NB4 (cell line): Measurements from ENCODE around the gene ZNF780A.
A peak's percentile ranks its signal among the peaks of the same experiment; 100 is the strongest.
"Not testable (repeated sequence)": the region's sequence is repeated elsewhere in the genome, so short reads cannot be mapped to it uniquely, and the experiment has no call there.

ENCODE experiments used
- DNase-seq: peaks from one replicate; pipeline ENCODE4 v3.0.0; 2010; ENCODE audit warnings: low read depth
- H3K4me3 ChIP-seq: one replicate; pipeline ENCODE4 v1.5.1; 2011; ENCODE audit warnings: mild to moderate bottlenecking, low read depth, low read length, moderate library complexity
- CTCF ChIP-seq: IDR thresholded peaks from one replicate; pipeline ENCODE4 v1.5.1; 2012; ENCODE audit warnings: low read depth, low read length
- MAX ChIP-seq: IDR thresholded peaks from 2 replicates; pipeline ENCODE4 v1.6.1; 2011; ENCODE audit warnings: low read depth, low read length
- MYC ChIP-seq: IDR thresholded peaks from 2 replicates; pipeline ENCODE4 v1.6.1; 2011; ENCODE audit warnings: low read depth, low read length
- POLR2A ChIP-seq: IDR thresholded peaks from 2 replicates; pipeline ENCODE4 v1.6.1; 2011; ENCODE audit warnings: mild to moderate bottlenecking; ENCODE audit not compliant: insufficient read length; ENCODE audit errors: extremely low read depth

ZNF780A gene

GRCh38 chr19:40055049-40055448 lies 35.7 kb downstream of the ZNF780A start:
- DNase-seq, result no peak
- H3K4me3 ChIP-seq, result peak overlapping the region; percentile 83
- TF ChIP-seq POLR2A (no peak), MYC (no peak), MAX (no peak), CTCF (no peak)

- peak overlapping the region; percentile 83 for H3K4me3 ChIP-seq
- TF ChIP-seq MYC (no peak), CTCF (no peak), MAX (no peak), POLR2A (no peak)
- no peak for DNase-seq
These were observed 36.1 kb downstream of the ZNF780A start for GRCh38 chr19:40054632-40055031.

- DNase-seq, result no peak
- H3K4me3 ChIP-seq, result no peak overlapping the region
- TF ChIP-seq CTCF (no peak), MAX (no peak), POLR2A (no peak), MYC (no peak)
These were observed 37.3 kb downstream of the ZNF780A start for GRCh38 chr19:40053491-40053890.

- not testable (repeated sequence) for DNase-seq, H3K4me3 ChIP-seq
These were observed 49.0 kb downstream of the ZNF780A start for GRCh38 chr19:40041718-40042117.

- H3K4me3 ChIP-seq, DNase-seq: not testable (repeated sequence)
These were observed 52.7 kb downstream of the ZNF780A start for GRCh38 chr19:40038047-40038446.

- no peak for TF ChIP-seq MYC
- TF ChIP-seq POLR2A, result no peak
- TF ChIP-seq MAX, result no peak
- TF ChIP-seq CTCF, result no peak
- no peak for DNase-seq
- no peak overlapping the region for H3K4me3 ChIP-seq
These were observed 54.7 kb downstream of the ZNF780A start for GRCh38 chr19:40035996-40036395.

GRCh38 chr19:40033989-40034560 lies 56.7 kb downstream of the ZNF780A start:
- no peak overlapping the region for H3K4me3 ChIP-seq
- DNase-seq, result no peak
- no peak for TF ChIP-seq MYC
